OCI-LY1 (cell line): Measurements from ENCODE around the gene TEDC1.
A peak's percentile ranks its signal among the peaks of the same experiment; 100 is the strongest.

Experiments
- H2AFZ ChIP-seq: fragments of 200-600 bp; sonication (generic), shearing (Covaris generic); 2 replicates; pipeline ENCODE4 v1.6.0; 2014; ENCODE audit warnings: antibody characterized with exemption, mild to moderate bottlenecking, low read length
- H3F3A ChIP-seq: fragments of 200-600 bp; sonication (generic), shearing (Covaris generic); 2 replicates; pipeline ENCODE4 v1.6.0; 2014; ENCODE audit warnings: mild to moderate bottlenecking, antibody characterized with exemption, low read length, moderate library complexity; ENCODE audit not compliant: insufficient read depth
- H3K27ac ChIP-seq: fragments of 200-600 bp; sonication (generic); 2 replicates; pipeline ENCODE4 v1.5.1; 2014; ENCODE audit warnings: low read length, mixed run types, mild to moderate bottlenecking, low read depth; ENCODE audit not compliant: poor library complexity, severe bottlenecking
- H3K27me3 ChIP-seq: fragments of 200-600 bp; sonication (generic); 2 replicates; pipeline ENCODE4 v1.6.0; 2014; ENCODE audit warnings: antibody characterized with exemption, mild to moderate bottlenecking, low read length, moderate library complexity; ENCODE audit not compliant: insufficient read depth
- H3K36me3 ChIP-seq: fragments of 200-600 bp; sonication (generic); 2 replicates; pipeline ENCODE4 v1.6.1; 2014; ENCODE audit warnings: mild to moderate bottlenecking, antibody characterized with exemption, low read length, moderate library complexity, mixed read lengths; ENCODE audit not compliant: insufficient read depth
- H3K4me1 ChIP-seq: fragments of 200-600 bp; sonication (generic); 2 replicates; pipeline ENCODE4 v1.5.1; 2014; ENCODE audit warnings: mild to moderate bottlenecking, low read length, moderate library complexity; ENCODE audit not compliant: insufficient read depth, severe bottlenecking
- H3K4me2 ChIP-seq: fragments of 200-600 bp; sonication (generic), shearing (Covaris generic); 2 replicates; pipeline ENCODE4 v1.6.1; 2014; ENCODE audit warnings: low read length
- H3K4me3 ChIP-seq: fragments of 200-600 bp; sonication (generic); 2 replicates; pipeline ENCODE4 v1.5.1; 2014; ENCODE audit warnings: low read length, low read depth, mild to moderate bottlenecking, mixed read lengths; ENCODE audit not compliant: poor library complexity, severe bottlenecking
- H3K79me2 ChIP-seq: fragments of 200-600 bp; shearing (Covaris generic); 2 replicates; pipeline ENCODE4 v1.6.1; 2016; ENCODE audit warnings: mixed run types, low read length, mixed read lengths; ENCODE audit not compliant: insufficient read depth
- H3K9ac ChIP-seq: fragments of 200-600 bp; sonication (generic), shearing (Covaris generic); 2 replicates; pipeline ENCODE4 v1.6.1; 2014; ENCODE audit warnings: mild to moderate bottlenecking, low read length, mixed read lengths
- H3K9me2 ChIP-seq: fragments of 200-600 bp; sonication (generic), shearing (Covaris generic); 2 replicates; pipeline ENCODE4 v1.6.1; 2014; ENCODE audit warnings: low read depth, mild to moderate bottlenecking, low read length, mixed read lengths
- H3K9me3 ChIP-seq: fragments of 200-600 bp; shearing (Covaris generic); 2 replicates; pipeline ENCODE4 v1.6.1; 2014; ENCODE audit warnings: low read length, mixed read lengths
- H4K20me1 ChIP-seq: fragments of 200-600 bp; sonication (generic), shearing (Covaris generic); 2 replicates; pipeline ENCODE4 v1.6.0; 2016; ENCODE audit warnings: mild to moderate bottlenecking, low read length; ENCODE audit not compliant: insufficient read depth
- CTCF ChIP-seq: fragments of 200-600 bp; sonication (generic), shearing (Covaris generic); IDR thresholded peaks from 2 replicates; pipeline ENCODE4 v1.5.1; 2017; ENCODE audit warnings: mild to moderate bottlenecking, antibody characterized with exemption, low read length, moderate library complexity, mixed read lengths
- EZH2 ChIP-seq: fragments of 200-600 bp; sonication (generic), shearing (Covaris generic); IDR thresholded peaks from 2 replicates; pipeline ENCODE4 v1.8.0; 2017; ENCODE audit warnings: borderline replicate concordance, mixed run types, mild to moderate bottlenecking, antibody characterized with exemption, low read length, moderate library complexity, mixed read lengths

The TEDC1 gene

DNA sequence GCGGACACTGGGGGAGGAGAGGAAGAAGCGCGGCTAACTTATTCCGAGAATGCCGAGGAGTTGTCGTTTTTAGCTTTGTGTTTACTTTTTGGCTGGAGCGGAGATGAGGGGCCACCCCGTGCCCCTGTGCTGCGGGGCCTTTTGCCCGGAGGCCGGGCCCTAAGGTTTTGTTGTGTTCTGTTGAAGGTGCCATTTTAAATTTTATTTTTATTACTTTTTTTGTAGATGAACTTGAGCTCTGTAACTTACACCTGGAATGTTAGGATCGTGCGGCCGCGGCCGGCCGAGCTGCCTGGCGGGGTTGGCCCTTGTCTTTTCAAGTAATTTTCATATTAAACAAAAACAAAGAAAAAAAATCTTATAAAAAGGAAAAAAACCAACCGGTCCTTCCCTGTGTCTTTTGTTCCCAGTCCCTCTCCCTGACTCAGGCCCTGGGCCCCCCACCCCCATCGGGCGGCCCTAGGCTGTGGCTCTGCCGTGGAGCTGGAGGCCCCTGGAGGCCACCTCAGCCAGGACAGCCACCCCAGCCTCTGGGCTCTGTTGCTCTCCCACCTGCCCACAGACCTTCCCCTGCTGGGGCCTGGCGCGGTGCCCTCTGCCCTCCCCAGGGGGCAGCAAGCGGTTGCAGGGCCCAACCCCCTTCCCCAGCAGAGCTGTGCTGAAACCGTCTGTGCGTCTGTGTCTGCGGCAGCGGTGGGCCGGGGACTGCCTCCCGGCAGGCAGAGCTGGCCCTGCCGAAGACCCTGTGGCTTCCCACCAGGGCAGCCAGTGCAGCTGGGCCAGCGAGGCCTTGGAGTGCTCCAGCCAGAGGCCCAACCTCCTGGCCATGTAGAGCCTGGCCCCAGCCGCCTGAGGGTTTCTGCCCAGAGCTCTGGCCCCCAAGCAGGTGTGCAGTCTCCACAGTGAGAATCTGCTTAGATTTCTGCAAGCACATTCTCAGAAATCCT lies 20.4 kb upstream of the TEDC1 start:
- Histone ChIP-seq H3K27me3 (peaks cover 8% of the 10 kb centered on the region; the same call in 1 of the 2 replicates), H4K20me1 (no peaks in the 10 kb centered on the region), H3K9me3 (no peaks in the 10 kb centered on the region), H3F3A (no peaks in the 10 kb centered on the region), H3K4me1 (peaks cover 7% of the 10 kb centered on the region), H3K36me3 (peaks cover 49% of the 10 kb centered on the region), H3K27ac (no peak overlapping the region), H3K9ac (no peak overlapping the region), H3K79me2 (no peaks in the 10 kb centered on the region), H2AFZ (no peak overlapping the region), H3K9me2 (no peaks in the 10 kb centered on the region), H3K4me3 (no peak overlapping the region), H3K4me2 (no peak overlapping the region)
- TF ChIP-seq EZH2 = no peak
- no peak for TF ChIP-seq CTCF

DNA sequence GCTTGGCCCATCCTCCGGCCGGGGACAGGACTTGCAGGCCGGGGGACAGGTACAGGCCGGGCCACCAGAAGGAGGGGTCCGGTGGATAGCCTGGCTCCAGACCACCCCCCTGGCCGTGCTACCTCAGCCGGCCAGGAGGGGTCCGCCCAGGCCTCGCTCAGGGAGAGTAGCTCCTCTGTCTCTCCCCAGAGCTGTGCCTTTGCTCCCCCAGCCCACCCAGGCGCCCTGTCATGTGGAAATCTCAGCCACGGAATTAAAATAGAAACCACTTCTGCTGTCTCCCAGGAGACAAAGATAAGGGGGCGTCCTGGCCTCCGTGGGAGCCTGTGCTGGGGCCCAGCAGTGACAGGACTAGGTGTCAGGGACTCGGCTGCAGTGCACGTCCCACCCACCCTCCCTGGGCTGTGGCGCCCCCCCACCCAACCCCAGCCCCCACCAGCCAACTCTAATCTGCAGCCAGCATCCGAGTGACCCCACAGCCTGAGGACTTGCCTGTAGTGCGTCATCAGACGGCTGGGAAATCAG lies 19.7 kb upstream of the TEDC1 start:
- H3K36me3 ChIP-seq = peaks cover 42% of the 10 kb centered on the region
- no peak overlapping the region for H3K27ac ChIP-seq

More for the DNA sequence above, 19.7 kb upstream of the TEDC1 start:
- Histone ChIP-seq H3K4me3 (no peak overlapping the region), H3K9me2 (no peaks in the 10 kb centered on the region), H3K4me2 (no peak overlapping the region), H3K79me2 (no peaks in the 10 kb centered on the region), H3K4me1 (peaks cover 7% of the 10 kb centered on the region), H4K20me1 (no peaks in the 10 kb centered on the region), H3F3A (no peaks in the 10 kb centered on the region), H3K27me3 (peaks cover 13% of the 10 kb centered on the region; the same call in 1 of the 2 replicates), H2AFZ (no peak overlapping the region), H3K9ac (no peak overlapping the region), H3K9me3 (no peaks in the 10 kb centered on the region)
- TF ChIP-seq CTCF (peak; percentile 15; the same call in 1 of the 2 replicates), EZH2 (no peak)
